ENCODE measurements around the gene GVQW3. TPM values are rescaled to one million over a fixed set of nuclear protein-coding genes. Genes with fewer than 3 reads are reported as not detected.
A peak's percentile ranks its signal among the peaks of the same experiment; 100 is the strongest.
"Not testable (repeated sequence)": the region's sequence is repeated elsewhere in the genome, so short reads cannot be mapped to it uniquely, and the experiment has no call there.

Gene GVQW3
- total RNA-seq, 1 experiment from 2014 or later: 1.1 TPM

GRCh38 chr11:76388408-76388807 lies 7.3 kb downstream of the GVQW3 start:
- DNase-seq (ENCODE audit: low spot score): no peak

- DNase-seq (ENCODE audit: low spot score): peak; percentile 22
Measured at GRCh38 chr11:76391021-76391420, 9.9 kb downstream of the GVQW3 start.

GRCh38 chr11:76391811-76392475 lies 10.8 kb downstream of the GVQW3 start:
- no peak for DNase-seq (ENCODE audit: low spot score)

GRCh38 chr11:76392870-76393269 lies 11.7 kb downstream of the GVQW3 start:
- DNase-seq (ENCODE audit: low spot score): no peak

- no peak for DNase-seq (ENCODE audit: low spot score)
Measured at GRCh38 chr11:76394411-76394810, 13.3 kb downstream of the GVQW3 start.

- no peak for DNase-seq (ENCODE audit: low spot score)
Measured at GRCh38 chr11:76395296-76395695, 14.2 kb downstream of the GVQW3 start.

GRCh38 chr11:76397383-76397782 lies 16.3 kb downstream of the GVQW3 start:
- DNase-seq (ENCODE audit: low spot score): no peak

GRCh38 chr11:76400967-76401366 lies 19.8 kb downstream of the GVQW3 start:
- DNase-seq (ENCODE audit: low spot score): no peak

- DNase-seq (ENCODE audit: low spot score): not testable (repeated sequence)
Measured at GRCh38 chr11:76401484-76401883, 20.4 kb downstream of the GVQW3 start.

- DNase-seq (ENCODE audit: low spot score): no peak
Measured at GRCh38 chr11:76406359-76406758, 25.2 kb downstream of the GVQW3 start.

GRCh38 chr11:76408171-76408965 lies 27.2 kb downstream of the GVQW3 start:
- peak; percentile 4 for DNase-seq (ENCODE audit: low spot score)

- DNase-seq (ENCODE audit: low spot score): no peak
Measured at GRCh38 chr11:76410851-76411357, 29.8 kb downstream of the GVQW3 start.

- no peak for DNase-seq (ENCODE audit: low spot score)
Measured at GRCh38 chr11:76415073-76415472, 34.0 kb downstream of the GVQW3 start.

- DNase-seq (ENCODE audit: low spot score): no peak
Measured at GRCh38 chr11:76419896-76420295, 38.8 kb downstream of the GVQW3 start.

- DNase-seq (ENCODE audit: low spot score): no peak
Measured at GRCh38 chr11:76424379-76424778, 43.3 kb downstream of the GVQW3 start.

GRCh38 chr11:76424891-76425290 lies 43.8 kb downstream of the GVQW3 start:
- DNase-seq (ENCODE audit: low spot score): no peak

GRCh38 chr11:76426660-76427059 lies 45.5 kb downstream of the GVQW3 start:
- DNase-seq (ENCODE audit: low spot score): no peak

GRCh38 chr11:76436020-76436419 lies 54.9 kb downstream of the GVQW3 start:
- DNase-seq (ENCODE audit: low spot score): no peak

GRCh38 chr11:76443268-76443980 lies 62.3 kb downstream of the GVQW3 start:
- DNase-seq (ENCODE audit: low spot score): peak; percentile 29

- no peak for DNase-seq (ENCODE audit: low spot score)
Measured at GRCh38 chr11:76444065-76444383, 62.9 kb downstream of the GVQW3 start.

- DNase-seq (ENCODE audit: low spot score): peak; percentile 98
Measured at GRCh38 chr11:76444384-76445120, 63.4 kb downstream of the GVQW3 start, which contains the start of gene EMSY. TSS of gene EMSY (plus strand) at chr11:76445018. CDS start at chr11:76446939, 1,921 bp downstream.
